ENCODE measurements around the gene KIAA0586.

DNA sequence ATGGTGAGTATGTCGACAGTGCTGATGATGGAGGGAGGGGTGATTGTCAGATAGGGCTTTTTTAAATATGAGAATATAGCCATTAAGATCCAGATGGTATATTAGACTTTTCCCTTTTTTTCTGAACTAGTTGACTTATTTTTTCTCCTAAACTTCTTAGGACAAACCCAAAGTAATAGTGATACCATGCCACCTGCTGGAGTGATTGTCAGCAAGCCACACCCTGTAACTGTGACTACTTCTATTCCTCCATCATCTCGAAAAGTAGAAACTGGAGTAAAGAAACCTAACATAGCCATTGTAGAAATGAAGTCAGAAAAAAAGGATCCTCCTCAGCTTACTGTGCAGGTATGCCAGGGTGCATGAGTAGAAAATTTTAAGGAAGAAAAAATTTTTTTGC is 40.1 kb downstream of the KIAA0586 start:
- TF ChIP-seq, protein P1, sequence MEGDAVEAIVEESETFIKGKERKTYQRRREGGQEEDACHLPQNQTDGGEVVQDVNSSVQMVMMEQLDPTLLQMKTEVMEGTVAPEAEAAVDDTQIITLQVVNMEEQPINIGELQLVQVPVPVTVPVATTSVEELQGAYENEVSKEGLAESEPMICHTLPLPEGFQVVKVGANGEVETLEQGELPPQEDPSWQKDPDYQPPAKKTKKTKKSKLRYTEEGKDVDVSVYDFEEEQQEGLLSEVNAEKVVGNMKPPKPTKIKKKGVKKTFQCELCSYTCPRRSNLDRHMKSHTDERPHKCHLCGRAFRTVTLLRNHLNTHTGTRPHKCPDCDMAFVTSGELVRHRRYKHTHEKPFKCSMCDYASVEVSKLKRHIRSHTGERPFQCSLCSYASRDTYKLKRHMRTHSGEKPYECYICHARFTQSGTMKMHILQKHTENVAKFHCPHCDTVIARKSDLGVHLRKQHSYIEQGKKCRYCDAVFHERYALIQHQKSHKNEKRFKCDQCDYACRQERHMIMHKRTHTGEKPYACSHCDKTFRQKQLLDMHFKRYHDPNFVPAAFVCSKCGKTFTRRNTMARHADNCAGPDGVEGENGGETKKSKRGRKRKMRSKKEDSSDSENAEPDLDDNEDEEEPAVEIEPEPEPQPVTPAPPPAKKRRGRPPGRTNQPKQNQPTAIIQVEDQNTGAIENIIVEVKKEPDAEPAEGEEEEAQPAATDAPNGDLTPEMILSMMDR (conservative IDR thresholded peaks at IDR 0.05; ENCODE audit: low read depth, low read length): no peak
- TF ChIP-seq RFX5 (IDR thresholded peaks at IDR 0.05; ENCODE audit: low read depth, low read length): no peak
- TF ChIP-seq CEBPB (IDR thresholded peaks at IDR 0.05; ENCODE audit: low read depth, low read length): no peak
- TF ChIP-seq RAD21 (IDR thresholded peaks at IDR 0.05; ENCODE audit: low read length): no peak
- TF ChIP-seq SMC3 (IDR thresholded peaks at IDR 0.05; ENCODE audit: low read depth, low read length): no peak
- no peak for TF ChIP-seq RCOR1 (IDR thresholded peaks at IDR 0.05; ENCODE audit: insufficient replicate concordance, low read length)
- TF ChIP-seq POLR2A (IDR thresholded peaks at IDR 0.05; ENCODE audit: low read depth, low read length): no peak
- TF ChIP-seq, protein P2, sequence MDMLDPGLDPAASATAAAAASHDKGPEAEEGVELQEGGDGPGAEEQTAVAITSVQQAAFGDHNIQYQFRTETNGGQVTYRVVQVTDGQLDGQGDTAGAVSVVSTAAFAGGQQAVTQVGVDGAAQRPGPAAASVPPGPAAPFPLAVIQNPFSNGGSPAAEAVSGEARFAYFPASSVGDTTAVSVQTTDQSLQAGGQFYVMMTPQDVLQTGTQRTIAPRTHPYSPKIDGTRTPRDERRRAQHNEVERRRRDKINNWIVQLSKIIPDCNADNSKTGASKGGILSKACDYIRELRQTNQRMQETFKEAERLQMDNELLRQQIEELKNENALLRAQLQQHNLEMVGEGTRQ (IDR thresholded peaks at IDR 0.05; ENCODE audit: low read depth, low read length): no peak
- TF ChIP-seq CHD1 (IDR thresholded peaks at IDR 0.05; ENCODE audit: low read depth, low read length): no peak

Measured in IMR-90 (cell line).